PC-9 (cell line): ENCODE data around the gene ZNF628. TPM values are rescaled to one million over a fixed set of nuclear protein-coding genes. Genes with fewer than 3 reads are reported as not detected.

ENCODE experiments used
- BruUV-seq: library from RNA; stranded (reverse); fragments of 400-500 nt; replicated peaks from 2 replicates; lab custom pipeline; 2021; lab: Mats Ljungman, UMichigan
- CTCF ChIA-PET: fragments of 300-600 bp; sonication (Branson Sonifier 250); formaldehyde crosslinking; loops from one replicate; lab custom pipeline; 2022; ENCODE audit warnings: antibody characterized with exemption; lab: Charles Lee
- POLR2A ChIA-PET: fragments of 300-600 bp; sonication (Branson Sonifier 250); formaldehyde crosslinking; loops from one replicate; lab custom pipeline; 2022; ENCODE audit warnings: antibody characterized with exemption; ENCODE audit not compliant: unreplicated experiment; lab: Charles Lee
- DNase-seq, 2 experiments: peaks; one replicate each; pipeline versions ENCODE4 v3.0.0 to v3.0.0-alpha.2; 2015 to 2022; ENCODE audit warnings: mixed read lengths in 1 of 2
- H2AFZ ChIP-seq: fragments of 200-600 bp; sonication (generic); 2 replicates; pipeline ENCODE4 v1.8.1; 2017; ENCODE audit warnings: antibody characterized with exemption
- H3F3A ChIP-seq: fragments of 200-600 bp; sonication (generic); 2 replicates; pipeline ENCODE4 v1.8.1; 2017; ENCODE audit warnings: antibody characterized with exemption, mild to moderate bottlenecking, low read depth; ENCODE audit not compliant: insufficient read depth
- H3K27ac ChIP-seq: fragments of 200-600 bp; sonication (generic); 2 replicates; pipeline ENCODE4 v1.6.1; 2016; ENCODE audit warnings: mixed run types
- H3K27me3 ChIP-seq: fragments of 200-600 bp; sonication (generic); 2 replicates; pipeline ENCODE4 v1.6.1; 2016; ENCODE audit warnings: low read depth, mixed run types; ENCODE audit not compliant: insufficient read depth
- H3K36me3 ChIP-seq: fragments of 200-600 bp; sonication (generic); 2 replicates; pipeline ENCODE4 v1.6.1; 2016; ENCODE audit warnings: low read depth, mixed run types
- H3K4me1 ChIP-seq: fragments of 200-600 bp; sonication (generic); replicated peaks from 2 replicates; pipeline ENCODE4 v1.6.1; 2016; ENCODE audit warnings: mixed run types; ENCODE audit not compliant: insufficient read depth
- H3K4me2 ChIP-seq: fragments of 200-600 bp; sonication (generic); 2 replicates; pipeline ENCODE4 v1.6.1; 2017; ENCODE audit warnings: mixed run types
- H3K4me3 ChIP-seq: fragments of 200-600 bp; sonication (generic); 2 replicates; pipeline ENCODE4 v1.6.1; 2016; ENCODE audit warnings: mixed run types
- H3K79me2 ChIP-seq: fragments of 200-600 bp; sonication (generic); 2 replicates; pipeline ENCODE4 v1.6.1; 2017; ENCODE audit warnings: low read depth, mixed run types
- H3K9me2 ChIP-seq: fragments of 200-600 bp; sonication (generic); 2 replicates; pipeline ENCODE4 v1.8.1; 2017; ENCODE audit warnings: mild to moderate bottlenecking; ENCODE audit not compliant: insufficient read depth
- H3K9me3 ChIP-seq: fragments of 200-600 bp; sonication (generic); 2 replicates; pipeline ENCODE4 v1.8.1; 2016; ENCODE audit warnings: low read depth; ENCODE audit not compliant: insufficient read depth
- H4K20me1 ChIP-seq: fragments of 200-600 bp; sonication (generic); 2 replicates; pipeline ENCODE4 v1.8.1; 2017; ENCODE audit not compliant: insufficient read depth
- EZH2 ChIP-seq: fragments of 200-600 bp; sonication (generic); IDR thresholded peaks from 2 replicates; pipeline ENCODE4 v1.8.0; 2017; ENCODE audit warnings: antibody characterized with exemption, low read depth
- intact Hi-C: fragments of 100-400 bp; cut with micrococcal nuclease; formaldehyde crosslinking; loops from one replicate; pipeline ENCODE4 v1.10.0; 2022; ENCODE audit not compliant: unreplicated experiment
- total RNA-seq: library from RNA; stranded (reverse); gene quantifications from 2 replicates; pipeline ENCODE4 v1.2.3, GENCODE V29; 2021
- TF ChIP-seq, protein P1 (sequence below): fragments of 200-600 bp; sonication (generic); conservative IDR thresholded peaks from 2 replicates; pipeline ENCODE4 v1.6.1; 2017; ENCODE audit warnings: mixed run types, antibody characterized with exemption, mild to moderate bottlenecking, moderate library complexity

Gene ZNF628
- total RNA-seq, 1 experiment from 2014 or later = 19.3 TPM

DNA sequence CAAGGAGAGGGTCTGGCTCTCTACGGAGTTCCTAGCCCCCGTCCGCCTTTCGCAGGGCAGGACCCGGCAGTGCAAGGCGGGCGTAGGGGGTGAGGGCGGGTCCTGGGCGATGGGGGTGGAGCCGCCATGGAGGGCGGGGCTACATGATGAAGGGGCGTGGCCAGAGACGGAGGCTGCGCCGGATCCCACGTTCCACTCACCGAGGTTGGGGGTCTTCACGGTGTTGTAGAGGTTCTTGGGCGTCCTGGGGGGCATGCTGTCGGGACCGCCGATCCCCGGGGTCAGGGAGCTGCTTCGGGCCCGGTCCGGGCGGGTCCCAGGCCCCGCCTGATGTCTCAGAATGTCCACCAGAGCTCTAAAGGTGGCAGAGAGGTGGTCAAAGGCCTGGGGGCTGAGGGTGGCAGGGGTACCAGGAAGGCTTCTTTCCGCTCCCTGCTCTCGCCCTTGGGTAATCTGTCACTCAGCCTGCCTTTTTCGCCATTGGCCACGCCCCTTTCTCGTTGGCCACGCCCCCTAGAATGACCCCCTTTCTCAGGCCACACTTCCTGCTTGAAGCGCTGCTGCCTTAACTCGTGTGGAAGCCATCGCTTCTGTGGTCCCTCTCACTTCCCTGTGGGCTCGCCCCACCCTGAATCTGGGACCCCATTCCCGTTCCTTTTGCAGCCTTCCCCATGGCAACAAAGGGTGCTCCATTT lies 35.9 kb upstream of the ZNF628 start:
- Histone ChIP-seq H4K20me1 (no peaks in the 10 kb centered on the region; the same call in 1 of the 2 replicates), H3K9me3 (no peaks in the 10 kb centered on the region), H3K4me3 (no peak overlapping the region), H3K27me3 (peaks cover 40% of the 10 kb centered on the region), H3K9me2 (no peaks in the 10 kb centered on the region), H3K79me2 (no peaks in the 10 kb centered on the region), H3F3A (peaks cover 16% of the 10 kb centered on the region), H3K4me1 (no peaks in the 10 kb centered on the region), H3K4me2 (no peak overlapping the region), H3K27ac (no peak overlapping the region), H3K36me3 (no peaks in the 10 kb centered on the region), H2AFZ (no peak overlapping the region)
- no peak for DNase-seq
- ChIA-PET POLR2A (no interaction called here), CTCF (no interaction called here)
- intact Hi-C loops = no loop called here
- BruUV-seq = no TSS peak
- TF ChIP-seq, protein P1, sequence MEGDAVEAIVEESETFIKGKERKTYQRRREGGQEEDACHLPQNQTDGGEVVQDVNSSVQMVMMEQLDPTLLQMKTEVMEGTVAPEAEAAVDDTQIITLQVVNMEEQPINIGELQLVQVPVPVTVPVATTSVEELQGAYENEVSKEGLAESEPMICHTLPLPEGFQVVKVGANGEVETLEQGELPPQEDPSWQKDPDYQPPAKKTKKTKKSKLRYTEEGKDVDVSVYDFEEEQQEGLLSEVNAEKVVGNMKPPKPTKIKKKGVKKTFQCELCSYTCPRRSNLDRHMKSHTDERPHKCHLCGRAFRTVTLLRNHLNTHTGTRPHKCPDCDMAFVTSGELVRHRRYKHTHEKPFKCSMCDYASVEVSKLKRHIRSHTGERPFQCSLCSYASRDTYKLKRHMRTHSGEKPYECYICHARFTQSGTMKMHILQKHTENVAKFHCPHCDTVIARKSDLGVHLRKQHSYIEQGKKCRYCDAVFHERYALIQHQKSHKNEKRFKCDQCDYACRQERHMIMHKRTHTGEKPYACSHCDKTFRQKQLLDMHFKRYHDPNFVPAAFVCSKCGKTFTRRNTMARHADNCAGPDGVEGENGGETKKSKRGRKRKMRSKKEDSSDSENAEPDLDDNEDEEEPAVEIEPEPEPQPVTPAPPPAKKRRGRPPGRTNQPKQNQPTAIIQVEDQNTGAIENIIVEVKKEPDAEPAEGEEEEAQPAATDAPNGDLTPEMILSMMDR = no peak
- no peak for TF ChIP-seq EZH2

DNA sequence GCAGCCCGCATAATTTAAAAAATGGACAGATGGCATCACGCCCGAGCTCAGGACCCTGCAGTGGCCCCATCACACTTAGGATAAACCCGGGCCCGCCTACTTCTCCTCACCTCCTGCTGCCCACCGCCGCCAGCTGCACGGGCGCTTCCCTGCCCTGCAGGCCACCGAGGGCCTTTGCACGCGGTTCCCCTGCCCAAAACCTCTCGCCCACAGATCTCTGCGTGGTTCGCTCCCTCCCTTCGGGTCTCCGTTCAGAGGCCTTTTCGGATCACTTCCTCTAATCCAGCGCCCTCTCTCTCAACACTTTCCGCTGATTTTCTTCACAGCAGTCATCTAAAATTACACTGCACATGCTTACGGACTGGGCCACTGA lies 35.1 kb upstream of the ZNF628 start:
- TF ChIP-seq EZH2 = no peak
- TF ChIP-seq, protein P1 = no peak
- CTCF ChIA-PET = no interaction called here
- no peak for DNase-seq
- BruUV-seq = no TSS peak
- Histone ChIP-seq H3K9me3 (no peaks in the 10 kb centered on the region), H3K79me2 (no peaks in the 10 kb centered on the region), H4K20me1 (no peaks in the 10 kb centered on the region; the same call in 1 of the 2 replicates), H3K4me1 (no peaks in the 10 kb centered on the region), H3K4me2 (no peak overlapping the region), H3K27me3 (peaks cover 42% of the 10 kb centered on the region), H3K36me3 (no peaks in the 10 kb centered on the region), H3K4me3 (no peak overlapping the region), H2AFZ (no peak overlapping the region), H3K9me2 (no peaks in the 10 kb centered on the region), H3K27ac (no peak overlapping the region), H3F3A (peaks cover 11% of the 10 kb centered on the region)
- POLR2A ChIA-PET = no interaction called here
- intact Hi-C loops = no loop called here

DNA sequence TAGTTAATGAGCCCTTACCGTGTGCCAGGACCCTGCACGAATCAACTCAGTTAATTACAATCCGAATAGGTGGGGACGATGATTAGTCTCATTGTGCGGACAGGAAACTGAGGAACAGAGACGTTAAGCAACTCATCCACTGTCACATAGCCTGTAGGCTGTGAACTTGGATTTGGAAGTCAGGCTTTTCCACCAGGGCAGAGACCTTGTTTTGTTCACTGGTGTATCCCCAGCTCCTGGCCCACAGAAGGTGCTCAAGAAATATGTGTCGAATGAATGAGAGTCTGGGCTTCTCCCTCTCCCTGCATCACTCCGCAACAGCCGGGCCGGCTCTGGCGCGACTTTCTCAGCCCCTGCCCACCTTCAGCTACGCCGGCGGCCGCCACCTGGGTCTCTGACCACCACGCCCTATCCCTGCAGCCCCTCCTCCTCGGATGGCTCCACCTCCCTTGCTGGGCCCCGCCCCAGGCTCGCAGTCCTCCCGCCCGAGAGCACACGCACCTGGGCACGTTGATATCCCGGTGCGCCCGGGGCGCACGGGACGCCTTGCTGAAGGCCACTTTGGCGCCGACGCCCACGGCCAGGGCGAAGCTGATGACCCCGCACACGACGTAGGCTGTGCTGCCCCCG lies 34.6 kb upstream of the ZNF628 start:
- no TSS peak for BruUV-seq

More for the DNA sequence above, 34.6 kb upstream of the ZNF628 start:
- H3K36me3 ChIP-seq = no peaks in the 10 kb centered on the region
- H3F3A ChIP-seq = peaks cover 13% of the 10 kb centered on the region
- TF ChIP-seq, protein P1 = no peak
- TF ChIP-seq EZH2 = no peak
- no peak for DNase-seq
- ChIA-PET CTCF (no interaction called here), POLR2A (no interaction called here)
- H3K4me1 ChIP-seq = no peaks in the 10 kb centered on the region
- H3K4me3 ChIP-seq = no peak overlapping the region
- H3K79me2 ChIP-seq = no peaks in the 10 kb centered on the region
- no peak overlapping the region for H2AFZ ChIP-seq
- H4K20me1 ChIP-seq = no peaks in the 10 kb centered on the region; the same call in 1 of the 2 replicates
- intact Hi-C loops = no loop called here
- H3K27me3 ChIP-seq = peaks cover 46% of the 10 kb centered on the region
- no peak overlapping the region for H3K27ac ChIP-seq
- no peak overlapping the region for H3K4me2 ChIP-seq
- no peaks in the 10 kb centered on the region for H3K9me3 ChIP-seq
- H3K9me2 ChIP-seq = no peaks in the 10 kb centered on the region
